Suprapubic skin (tissue), 4 donors: ENCODE measurements around the gene FBRSL1.

Experiments
- EP300 ChIP-seq: sonication (generic); formaldehyde crosslinking; IDR thresholded peaks from one replicate; pipeline ENCODE4 v1.6.1; 2017; ENCODE audit warnings: antibody characterized with exemption
- POLR2AphosphoS5 ChIP-seq, 3 donors: sonication (generic); formaldehyde crosslinking; IDR thresholded peaks; one replicate each; pipeline ENCODE4 v1.6.1; 2017; ENCODE audit warnings: antibody characterized with exemption in 3 of 3
- TF ChIP-seq, protein P1 (sequence below), 2 donors: fragments of 200-600 bp in 1 of 2; fragments of 450-650 bp in 1 of 2; sonication (generic) in 1 of 2; IDR thresholded peaks; one replicate each; pipeline ENCODE4 v1.5.1; 2016 to 2019; ENCODE audit warnings: antibody characterized with exemption in 2 of 2, mild to moderate bottlenecking in 1 of 2, moderate library complexity in 1 of 2

DNA sequence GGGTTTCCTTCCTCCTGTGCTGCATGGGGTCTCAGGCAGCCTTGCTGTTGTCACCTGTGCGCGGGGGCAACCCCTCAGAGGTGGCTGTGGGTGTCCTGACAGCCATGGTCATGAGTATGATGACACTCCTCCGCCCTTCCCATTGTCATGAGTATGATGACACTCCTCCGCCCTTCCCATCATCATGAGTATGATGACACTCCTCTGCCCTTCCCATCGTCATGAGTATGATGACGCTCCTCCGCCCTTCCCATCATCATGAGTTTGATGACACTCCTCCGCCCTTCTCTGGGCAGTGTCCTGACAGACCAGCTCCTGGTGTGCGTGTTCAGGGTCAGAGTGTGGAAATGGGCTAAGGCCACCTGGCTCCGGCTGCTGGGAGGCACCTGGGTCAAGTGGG lies 40.0 kb downstream of the FBRSL1 start:
- TF ChIP-seq, protein P1, sequence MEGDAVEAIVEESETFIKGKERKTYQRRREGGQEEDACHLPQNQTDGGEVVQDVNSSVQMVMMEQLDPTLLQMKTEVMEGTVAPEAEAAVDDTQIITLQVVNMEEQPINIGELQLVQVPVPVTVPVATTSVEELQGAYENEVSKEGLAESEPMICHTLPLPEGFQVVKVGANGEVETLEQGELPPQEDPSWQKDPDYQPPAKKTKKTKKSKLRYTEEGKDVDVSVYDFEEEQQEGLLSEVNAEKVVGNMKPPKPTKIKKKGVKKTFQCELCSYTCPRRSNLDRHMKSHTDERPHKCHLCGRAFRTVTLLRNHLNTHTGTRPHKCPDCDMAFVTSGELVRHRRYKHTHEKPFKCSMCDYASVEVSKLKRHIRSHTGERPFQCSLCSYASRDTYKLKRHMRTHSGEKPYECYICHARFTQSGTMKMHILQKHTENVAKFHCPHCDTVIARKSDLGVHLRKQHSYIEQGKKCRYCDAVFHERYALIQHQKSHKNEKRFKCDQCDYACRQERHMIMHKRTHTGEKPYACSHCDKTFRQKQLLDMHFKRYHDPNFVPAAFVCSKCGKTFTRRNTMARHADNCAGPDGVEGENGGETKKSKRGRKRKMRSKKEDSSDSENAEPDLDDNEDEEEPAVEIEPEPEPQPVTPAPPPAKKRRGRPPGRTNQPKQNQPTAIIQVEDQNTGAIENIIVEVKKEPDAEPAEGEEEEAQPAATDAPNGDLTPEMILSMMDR (IDR thresholded peaks at IDR 0.05): no peak
- TF ChIP-seq EP300 (no peak), POLR2AphosphoS5 (IDR thresholded peaks at IDR 0.05) (no peak)
